Measurements from ENCODE around the gene OR1J1.

Gene OR1J1

GRCh38 chr9:122477826-122478225 lies at the start of gene OR1J1:
Gene OR1J1, minus strand, starts transcription at chr9:122477926. Its CDS starts 0 bp downstream, at chr9:122477926.
- DNase-seq = no peak

GRCh38 chr9:122527193-122527592 lies 49.5 kb upstream of the OR1J1 start, which contains the start of gene OR1N1:
Gene OR1N1, minus strand, starts transcription at chr9:122527293. Its CDS starts 0 bp downstream, at chr9:122527293.
- no peak for DNase-seq

GRCh38 chr9:122526602-122527001 lies 48.9 kb upstream of the OR1J1 start:
- DNase-seq = no peak

GRCh38 chr9:122519376-122519775 lies 41.6 kb upstream of the OR1J1 start:
- no peak for DNase-seq

- DNase-seq = no peak
Measured at GRCh38 chr9:122518841-122519240, 41.1 kb upstream of the OR1J1 start, which contains the start of gene OR1J4. Gene OR1J4, plus strand, starts transcription at chr9:122519141. Its CDS starts 0 bp downstream, at chr9:122519141.

GRCh38 chr9:122518226-122518625 lies 40.5 kb upstream of the OR1J1 start:
- DNase-seq = no peak

GRCh38 chr9:122510502-122510901 lies 32.8 kb upstream of the OR1J1 start, which contains the start of gene OR1J2:
Gene OR1J2, plus strand, starts transcription at chr9:122510802. Its CDS starts 0 bp downstream, at chr9:122510802.
- no peak for DNase-seq

- DNase-seq = no peak
Measured at GRCh38 chr9:122506964-122507363, 29.2 kb upstream of the OR1J1 start.

GRCh38 chr9:122498883-122499288 lies 21.2 kb upstream of the OR1J1 start:
- DNase-seq = peak; percentile 4

GRCh38 chr9:122479062-122479461 lies 1.3 kb upstream of the OR1J1 start:
- no peak for DNase-seq

GRCh38 chr9:122477346-122477745 lies 380 bp downstream of the OR1J1 start:
- no peak for DNase-seq

GRCh38 chr9:122475717-122476116 lies 2.0 kb downstream of the OR1J1 start:
- no peak for DNase-seq

GRCh38 chr9:122474561-122474960 lies 3.2 kb downstream of the OR1J1 start:
- DNase-seq = no peak

- DNase-seq = no peak
Measured at GRCh38 chr9:122468735-122469134, 9.0 kb downstream of the OR1J1 start.

GRCh38 chr9:122466456-122466855 lies 11.3 kb downstream of the OR1J1 start:
- no peak for DNase-seq

GRCh38 chr9:122464633-122465567 lies 12.8 kb downstream of the OR1J1 start:
- DNase-seq = peak; percentile 20

GRCh38 chr9:122463828-122464632 lies 13.7 kb downstream of the OR1J1 start:
- DNase-seq = peak; percentile 58

- DNase-seq = no peak
Measured at GRCh38 chr9:122457787-122458186, 19.9 kb downstream of the OR1J1 start.

GRCh38 chr9:122456123-122456522 lies 21.6 kb downstream of the OR1J1 start:
- no peak for DNase-seq

GRCh38 chr9:122453677-122454135 lies 24.0 kb downstream of the OR1J1 start:
- DNase-seq = no peak

- no peak for DNase-seq
Measured at GRCh38 chr9:122446819-122447484, 30.8 kb downstream of the OR1J1 start.

GRCh38 chr9:122445155-122445749 lies 32.5 kb downstream of the OR1J1 start:
- no peak for DNase-seq

All from NCI-H1048 (cell line).